Gastrocnemius medialis (tissue), 4 donors: ENCODE measurements around the gene SEC61A1. TPM values are rescaled to one million over a fixed set of nuclear protein-coding genes. Genes with fewer than 3 reads are reported as not detected.

Experiments used
- ATAC-seq, 2 donors: fragments of 150-250 bp; one replicate each; pipeline ENCODE4 v1.9.1; 2016
- DNase-seq, 2 donors: peaks; one replicate each; pipeline ENCODE4 v3.0.0-alpha.2; 2019
- H3K27ac ChIP-seq, 4 donors: fragments of 200-600 bp; sonication (generic); 1 replicate in 1 of 4; 2 replicates in 3 of 4; pipeline ENCODE4 v1.5.1; 2016 to 2018; ENCODE audit warnings: mild to moderate bottlenecking in 2 of 4, moderate library complexity in 1 of 4
- H3K27me3 ChIP-seq, 3 donors: fragments of 200-600 bp; sonication (generic) in 2 of 3; 1 replicate in 1 of 3; 2 replicates in 2 of 3; pipeline versions ENCODE4 v1.5.1 to v1.6.0; 2016 to 2019; ENCODE audit warnings: mild to moderate bottlenecking in 1 of 3, moderate library complexity in 1 of 3
- H3K36me3 ChIP-seq, 2 donors: fragments of 200-600 bp; sonication (generic) in 1 of 2; one replicate each; pipeline ENCODE4 v1.5.1; 2017 to 2018
- H3K4me1 ChIP-seq, 2 donors: fragments of 200-600 bp; sonication (generic) in 1 of 2; one replicate each; pipeline ENCODE4 v1.5.1; 2016 to 2017; ENCODE audit warnings: mild to moderate bottlenecking in 2 of 2
- H3K4me3 ChIP-seq, 4 donors: fragments of 200-600 bp; sonication (generic) in 3 of 4; 1 replicate in 1 of 4; 2 replicates in 3 of 4; pipeline ENCODE4 v1.5.1; 2016 to 2019; ENCODE audit warnings: mild to moderate bottlenecking in 2 of 4
- H3K9me3 ChIP-seq, 3 donors: fragments of 200-600 bp; sonication (generic) in 2 of 3; 1 replicate in 1 of 3; 2 replicates in 2 of 3; pipeline ENCODE4 v1.5.1; 2016 to 2019
- CTCF ChIP-seq, 5 experiments: fragments of 450-650 bp in 3 of 5; fragments of 200-600 bp in 2 of 5; sonication (generic) in 2 of 5; IDR thresholded peaks in 4 of 5; conservative IDR thresholded peaks in 1 of 5; 1 replicate in 4 of 5; 2 replicates in 1 of 5; pipeline ENCODE4 v1.5.1; 2016 to 2019; ENCODE audit warnings: antibody characterized with exemption in 5 of 5, mild to moderate bottlenecking in 3 of 5, moderate library complexity in 3 of 5
- POLR2A ChIP-seq, 2 donors: fragments of 450-650 bp; IDR thresholded peaks; one replicate each; pipeline ENCODE4 v1.6.1; 2017; ENCODE audit warnings: antibody characterized with exemption in 2 of 2, mild to moderate bottlenecking in 2 of 2, moderate library complexity in 2 of 2
- in situ Hi-C, 4 donors: fragments of 200-750 bp; cut with MboI; loops; one replicate each; pipeline versions ENCODE4 v1.15.0 to v1.8.0; 2017; ENCODE audit warnings: low sequenced_read_pairs in 4 of 4
- intact Hi-C: fragments of 100-400 bp; cut with DNase I; formaldehyde crosslinking; loops from one replicate; pipeline ENCODE4 v1.15.1; 2023; ENCODE audit warnings: low total_unique reads
- total RNA-seq, 4 donors: library from RNA; depleted of rRNA; stranded (reverse); fragments of >200 nt; gene quantifications; one replicate each; pipeline versions ENCODE4 v1.1.0 to v1.2.3, GENCODE V29; 2016

The SEC61A1 gene
- total RNA-seq, 4 donors from 2014 or later: 81.6 to 135 (median 106) TPM

- Histone ChIP-seq H3K9me3 (no peaks in the 10 kb centered on the region), H3K27me3 (no peaks in the 10 kb centered on the region), H3K36me3 (no peaks in the 10 kb centered on the region), H3K27ac (no peak overlapping the region), H3K4me1 (no peaks in the 10 kb centered on the region), H3K4me3 (no peak overlapping the region)
- intact Hi-C loops (no loop called here), in situ Hi-C loops (no loop called here)
- TF ChIP-seq POLR2A (IDR thresholded peaks at IDR 0.05) (no peak), CTCF (IDR thresholded peaks at IDR 0.05 in 4 of 5, conservative IDR thresholded peaks at IDR 0.05 in 1 of 5) (no peak)
- ATAC-seq: no peak
- no peak for DNase-seq
These were observed 30.4 kb upstream of the SEC61A1 start for GRCh38 chr3:128021768-128022372.

- Histone ChIP-seq H3K36me3 (no peaks in the 10 kb centered on the region), H3K9me3 (no peaks in the 10 kb centered on the region), H3K4me3 (no peak overlapping the region), H3K4me1 (no peaks in the 10 kb centered on the region), H3K27ac (no peak overlapping the region), H3K27me3 (no peaks in the 10 kb centered on the region)
- ATAC-seq (no peak), DNase-seq (no peak)
- intact Hi-C loops (no loop called here), in situ Hi-C loops (no loop called here)
- TF ChIP-seq POLR2A (IDR thresholded peaks at IDR 0.05): no peak
- no peak for TF ChIP-seq CTCF (IDR thresholded peaks at IDR 0.05 in 4 of 5, conservative IDR thresholded peaks at IDR 0.05 in 1 of 5)
These were observed 19.1 kb upstream of the SEC61A1 start for GRCh38 chr3:128033102-128033501.

- no peaks in the 10 kb centered on the region for H3K36me3 ChIP-seq
- H3K27me3 ChIP-seq: no peaks in the 10 kb centered on the region
- intact Hi-C loops: no loop called here
- DNase-seq (no peak), ATAC-seq (no peak)
- TF ChIP-seq POLR2A (IDR thresholded peaks at IDR 0.05) (no peak), CTCF (IDR thresholded peaks at IDR 0.05 in 4 of 5, conservative IDR thresholded peaks at IDR 0.05 in 1 of 5) (no peak)
- no peak overlapping the region for H3K27ac ChIP-seq
- in situ Hi-C loops: no loop called here
- no peaks in the 10 kb centered on the region for H3K9me3 ChIP-seq
- H3K4me1 ChIP-seq: no peaks in the 10 kb centered on the region
- no peak overlapping the region for H3K4me3 ChIP-seq
These were observed 16.1 kb upstream of the SEC61A1 start for GRCh38 chr3:128036119-128036518.

GRCh38 chr3:128040041-128040440, 12.2 kb upstream of the SEC61A1 start:
- no peaks in the 10 kb centered on the region for H3K9me3 ChIP-seq
- in situ Hi-C loops (no loop called here), intact Hi-C loops (no loop called here)
- H3K4me1 ChIP-seq: no peaks in the 10 kb centered on the region
- TF ChIP-seq POLR2A (IDR thresholded peaks at IDR 0.05) (no peak), CTCF (IDR thresholded peaks at IDR 0.05 in 4 of 5, conservative IDR thresholded peaks at IDR 0.05 in 1 of 5) (no peak)
- H3K27ac ChIP-seq: no peak overlapping the region
- ATAC-seq: no peak
- DNase-seq: no peak
- H3K4me3 ChIP-seq: no peak overlapping the region
- no peaks in the 10 kb centered on the region for H3K36me3 ChIP-seq
- no peaks in the 10 kb centered on the region for H3K27me3 ChIP-seq

- in situ Hi-C loops: no loop called here
- H3K27me3 ChIP-seq: no peaks in the 10 kb centered on the region
- no peak overlapping the region for H3K27ac ChIP-seq
- intact Hi-C loops: no loop called here
- H3K4me1 ChIP-seq: no peaks in the 10 kb centered on the region
- TF ChIP-seq CTCF (IDR thresholded peaks at IDR 0.05 in 4 of 5, conservative IDR thresholded peaks at IDR 0.05 in 1 of 5) (no peak), POLR2A (IDR thresholded peaks at IDR 0.05) (no peak)
- no peak overlapping the region for H3K4me3 ChIP-seq
- DNase-seq (no peak), ATAC-seq (no peak)
- no peaks in the 10 kb centered on the region for H3K36me3 ChIP-seq
- H3K9me3 ChIP-seq: no peaks in the 10 kb centered on the region
These were observed 11.6 kb upstream of the SEC61A1 start for GRCh38 chr3:128040660-128041059.
